ENCODE results near the gene RPL18.
"Not testable (repeated sequence)": the region's sequence is repeated elsewhere in the genome, so short reads cannot be mapped to it uniquely, and the experiment has no call there.

Gene RPL18

GRCh38 chr19:48611872-48612271 lies 7.1 kb downstream of the RPL18 start:
- DNase-seq = no peak

GRCh38 chr19:48609571-48610108 lies 9.3 kb downstream of the RPL18 start:
- DNase-seq = no peak

GRCh38 chr19:48608798-48609263 lies 10.1 kb downstream of the RPL18 start:
- peak; percentile 36 to 75 for DNase-seq

GRCh38 chr19:48607359-48607755 lies 11.6 kb downstream of the RPL18 start:
- no peak for DNase-seq

DNA sequence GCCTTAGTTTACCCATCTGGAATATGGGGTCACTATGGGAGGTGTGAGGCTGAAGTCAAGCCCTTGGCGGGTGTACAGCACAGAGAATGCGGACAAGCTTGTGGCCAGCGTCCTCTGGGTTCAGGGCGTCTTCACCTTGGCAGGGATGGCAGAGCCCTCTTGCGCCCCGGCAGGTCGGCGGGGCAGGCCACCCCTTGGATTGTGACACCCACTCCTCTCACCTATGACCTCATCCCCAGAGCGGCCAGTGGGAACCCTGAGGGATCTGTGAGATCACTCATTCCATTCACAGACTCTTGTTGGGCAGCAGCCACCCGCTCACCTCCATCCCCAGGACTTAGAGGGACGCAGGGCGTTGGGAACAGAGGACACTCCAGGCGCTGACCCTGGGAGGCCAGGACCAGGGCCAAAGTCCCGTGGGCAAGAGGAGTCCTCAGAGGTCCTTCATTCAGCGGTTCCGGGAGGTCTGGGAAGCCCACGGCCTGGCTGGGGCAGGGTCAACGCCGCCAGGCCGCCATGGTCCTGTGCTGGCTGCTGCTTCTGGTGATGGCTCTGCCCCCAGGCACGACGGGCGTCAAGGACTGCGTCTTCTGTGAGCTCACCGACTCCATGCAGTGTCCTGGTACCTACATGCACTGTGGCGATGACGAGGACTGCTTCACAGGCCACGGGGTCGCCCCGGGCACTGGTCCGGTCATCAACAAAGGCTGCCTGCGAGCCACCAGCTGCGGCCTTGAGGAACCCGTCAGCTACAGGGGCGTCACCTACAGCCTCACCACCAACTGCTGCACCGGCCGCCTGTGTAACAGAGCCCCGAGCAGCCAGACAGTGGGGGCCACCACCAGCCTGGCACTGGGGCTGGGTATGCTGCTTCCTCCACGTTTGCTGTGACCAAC lies 12.3 kb downstream of the RPL18 start, which contains the start of gene SPACA4:
Gene SPACA4 (plus strand): TSS at position 280 of the 896 bp plus-strand sequence. CDS start 237 bp downstream, at position 517.
- no peak for DNase-seq

GRCh38 chr19:48603850-48604249 lies 15.1 kb downstream of the RPL18 start:
- no peak for DNase-seq

DNA sequence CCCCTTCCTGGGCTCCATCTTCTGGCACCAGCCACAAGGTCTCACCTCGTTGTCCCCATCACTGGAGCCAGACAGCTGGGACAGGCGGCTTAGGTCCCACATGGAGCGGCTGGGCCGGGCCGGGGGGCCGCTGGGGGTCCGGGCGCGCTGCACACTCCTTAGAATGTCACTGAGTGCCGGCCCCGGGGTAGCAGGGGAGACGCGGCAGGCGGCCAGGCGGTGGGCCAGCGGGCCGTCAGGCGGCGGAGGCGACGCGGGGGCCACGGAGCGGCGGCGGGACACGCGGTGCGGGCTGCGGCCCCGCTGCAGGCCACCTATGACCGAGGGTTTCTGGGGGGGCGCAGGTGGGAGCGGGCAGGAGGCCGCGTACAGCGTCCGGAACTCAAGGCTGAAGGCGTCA lies 15.5 kb downstream of the RPL18 start:
- DNase-seq = no peak

DNA sequence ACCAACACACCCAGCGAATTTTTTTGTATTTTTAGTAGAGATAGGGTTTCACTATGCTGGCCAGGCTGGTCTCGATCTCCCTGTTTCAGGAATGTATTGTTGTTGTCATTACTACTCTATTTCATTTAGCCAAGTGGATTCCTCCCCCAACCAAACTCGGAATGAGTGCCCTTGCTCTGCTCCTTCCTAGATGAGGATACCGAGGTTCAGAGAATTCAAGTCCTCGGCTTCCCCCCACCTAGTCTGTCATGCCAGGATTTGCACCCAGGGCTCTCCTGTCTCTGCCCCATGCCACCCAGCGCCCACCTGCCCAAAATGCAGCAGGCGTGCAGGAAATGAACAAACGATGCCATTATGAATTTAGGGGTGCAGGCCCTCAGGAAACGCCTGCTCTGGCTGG lies 16.0 kb downstream of the RPL18 start:
- DNase-seq = no peak

DNA sequence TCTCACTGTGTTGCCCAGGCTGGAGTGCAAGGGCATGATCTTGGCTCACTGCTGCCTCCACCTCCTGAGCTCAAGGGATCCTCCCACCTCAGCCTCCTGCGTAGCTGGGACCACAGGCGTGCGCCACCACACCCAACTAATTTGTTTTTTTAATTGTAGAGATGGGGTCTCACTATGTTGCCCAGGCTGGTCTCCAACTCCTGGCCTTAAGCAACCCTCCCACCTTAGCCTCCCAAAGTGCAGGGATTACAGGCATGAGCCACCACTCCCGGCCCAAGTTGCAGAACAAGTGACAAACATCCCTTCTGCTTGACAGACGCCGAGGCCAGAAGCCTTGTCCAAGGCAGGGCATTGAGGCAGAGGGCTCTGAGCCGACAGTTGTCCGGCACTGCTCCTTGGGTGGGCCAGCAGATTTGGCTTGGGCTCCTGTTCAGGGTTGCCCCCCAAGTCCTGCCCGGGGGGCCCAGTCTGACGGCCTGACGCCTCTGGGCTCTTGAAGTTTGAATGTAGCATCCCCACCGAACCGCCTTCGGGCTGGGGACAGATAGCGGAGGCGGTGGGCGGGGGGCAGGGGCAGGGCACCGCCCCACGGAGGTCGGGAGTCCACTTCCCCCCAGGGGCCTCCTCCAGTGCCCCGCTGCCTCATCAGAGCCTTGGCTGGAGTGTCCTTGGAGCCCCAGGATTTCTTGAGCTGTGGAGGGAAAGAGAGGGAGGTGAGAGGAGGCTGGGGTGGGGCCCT lies 18.1 kb downstream of the RPL18 start:
- no peak for DNase-seq

DNA sequence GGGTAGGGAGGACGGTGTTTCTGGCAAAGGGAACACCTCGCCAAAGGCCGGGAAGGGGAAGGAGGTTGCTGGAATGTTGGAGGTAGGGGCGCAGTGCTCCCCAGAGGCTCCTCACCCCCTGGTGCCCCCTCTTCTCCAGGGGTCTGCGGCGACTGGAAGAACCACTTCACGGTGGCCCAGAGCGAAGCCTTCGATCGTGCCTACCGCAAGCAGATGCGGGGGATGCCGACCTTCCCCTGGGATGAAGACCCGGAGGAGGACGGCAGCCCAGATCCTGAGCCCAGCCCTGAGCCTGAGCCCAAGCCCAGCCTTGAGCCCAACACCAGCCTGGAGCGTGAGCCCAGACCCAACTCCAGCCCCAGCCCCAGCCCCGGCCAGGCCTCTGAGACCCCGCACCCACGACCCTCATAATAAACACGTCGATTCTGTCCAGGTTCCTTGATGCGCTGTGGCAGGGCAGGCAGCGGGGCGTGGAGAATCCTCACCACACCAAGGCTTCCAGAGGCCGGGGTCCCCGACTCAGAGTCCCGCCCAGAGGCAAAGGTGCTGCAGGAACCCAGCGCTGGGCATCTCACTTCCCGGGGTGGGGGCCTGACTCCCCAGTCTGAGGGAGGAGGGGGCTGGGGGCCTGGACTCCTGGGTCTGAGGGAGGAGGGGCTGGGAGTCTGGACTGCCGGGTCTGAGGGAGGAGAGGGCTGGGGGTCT lies 19.8 kb downstream of the RPL18 start:
- no peak for DNase-seq

- DNase-seq = no peak
Observed at GRCh38 chr19:48596679-48597465, 22.1 kb downstream of the RPL18 start.

DNA sequence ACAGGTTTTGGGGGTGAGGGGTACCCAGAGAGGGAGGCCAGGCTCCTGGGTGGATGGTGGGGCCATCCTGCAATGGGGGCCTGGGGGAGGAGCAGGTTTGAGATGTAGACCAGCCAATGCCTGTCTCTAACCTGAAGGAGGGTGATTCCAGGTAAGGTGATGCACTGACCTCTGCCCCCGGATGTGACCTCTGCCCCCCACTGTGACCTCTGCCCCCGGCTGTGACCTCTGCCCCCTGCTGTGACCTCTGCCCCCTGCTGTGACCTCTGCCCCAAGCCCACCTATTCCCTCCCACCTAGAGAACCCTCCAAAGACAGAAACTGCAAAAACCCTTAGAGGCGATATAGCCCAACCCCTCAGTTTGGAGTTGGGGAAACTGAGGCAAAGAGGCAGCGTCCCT lies 22.7 kb downstream of the RPL18 start:
- no peak for DNase-seq

- no peak for DNase-seq
Observed at GRCh38 chr19:48595833-48596232, 23.1 kb downstream of the RPL18 start.

DNA sequence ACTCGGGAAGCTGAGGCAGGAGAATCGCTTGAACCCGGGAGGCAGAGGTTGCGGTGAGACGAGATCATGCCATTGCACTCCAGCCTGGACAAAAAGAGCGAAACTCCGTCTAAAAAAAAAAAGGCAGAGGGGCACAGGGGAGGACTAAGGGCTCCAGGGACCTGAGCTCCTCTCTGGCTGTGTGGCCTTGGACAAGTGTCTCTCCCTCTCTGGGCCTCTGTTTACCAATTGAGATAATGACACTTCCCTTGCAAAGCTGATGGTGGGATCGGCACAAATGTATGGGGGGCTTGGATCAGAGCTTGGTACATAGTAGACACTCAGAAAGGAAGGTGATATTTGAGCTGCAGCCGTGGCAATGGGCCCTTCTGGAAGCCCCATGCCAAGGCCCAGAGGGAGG lies 23.8 kb downstream of the RPL18 start:
- DNase-seq = no peak

GRCh38 chr19:48591021-48591420 lies 28.0 kb downstream of the RPL18 start:
- no peak for DNase-seq

- peak; percentile 80 to 93 for DNase-seq
Observed at GRCh38 chr19:48588670-48589401, 30.1 kb downstream of the RPL18 start.

DNA sequence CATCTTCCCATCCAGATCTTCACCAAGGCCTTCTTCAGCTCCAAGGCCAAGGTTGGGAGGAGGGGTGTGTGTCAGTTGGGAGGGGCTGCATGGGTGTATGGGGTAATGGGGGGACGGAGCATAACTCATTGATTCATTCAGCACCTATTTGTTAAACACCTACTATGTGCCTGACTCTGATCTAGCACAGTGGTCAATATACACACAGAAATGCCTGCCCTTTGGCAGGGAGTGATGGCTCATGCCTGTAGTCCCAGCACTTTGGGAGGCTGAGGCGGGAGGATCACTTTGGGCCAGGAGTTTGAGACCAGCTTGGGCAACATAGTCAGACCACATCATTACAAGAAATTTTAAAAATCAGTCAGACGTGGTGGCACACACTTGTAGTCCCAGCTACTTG lies 31.6 kb downstream of the RPL18 start:
- DNase-seq = no peak

DNA sequence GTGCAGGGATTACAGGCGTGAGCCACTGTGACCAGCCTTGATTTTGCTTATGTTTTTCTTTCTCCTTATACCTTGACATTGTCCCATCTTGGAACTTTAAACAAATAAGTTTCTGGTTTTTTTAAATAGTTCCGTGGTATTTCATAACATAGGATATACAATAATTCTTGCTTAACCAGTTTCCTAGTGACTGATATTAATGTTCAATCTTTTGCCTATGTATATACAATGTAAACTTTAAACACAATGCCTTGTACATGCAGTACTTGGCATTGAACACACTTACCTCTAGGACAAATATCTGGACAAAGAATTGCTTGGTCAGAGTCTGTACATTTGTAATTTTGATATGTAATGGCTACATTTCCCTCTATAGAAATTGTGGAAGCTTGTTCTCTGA lies 36.8 kb downstream of the RPL18 start:
- no peak for DNase-seq

DNA sequence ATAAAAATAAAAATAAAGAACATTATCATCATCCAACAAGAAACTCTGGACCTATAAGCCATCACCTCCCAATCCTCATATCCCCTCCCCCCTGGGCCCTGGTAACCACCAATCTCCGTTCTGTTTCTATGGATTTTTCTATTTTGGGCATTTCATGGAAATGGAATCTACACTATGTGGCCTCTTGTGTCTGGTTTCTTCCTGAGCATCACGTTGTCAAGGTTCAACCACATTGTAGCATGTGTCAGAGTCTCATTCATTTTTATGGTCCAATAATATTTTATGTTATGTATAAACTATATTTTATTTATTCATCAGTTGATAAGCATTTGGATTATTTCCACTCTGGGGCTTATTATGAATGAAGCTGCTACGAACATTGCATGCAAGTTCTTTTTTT lies 40.1 kb downstream of the RPL18 start:
- DNase-seq = no peak

DNA sequence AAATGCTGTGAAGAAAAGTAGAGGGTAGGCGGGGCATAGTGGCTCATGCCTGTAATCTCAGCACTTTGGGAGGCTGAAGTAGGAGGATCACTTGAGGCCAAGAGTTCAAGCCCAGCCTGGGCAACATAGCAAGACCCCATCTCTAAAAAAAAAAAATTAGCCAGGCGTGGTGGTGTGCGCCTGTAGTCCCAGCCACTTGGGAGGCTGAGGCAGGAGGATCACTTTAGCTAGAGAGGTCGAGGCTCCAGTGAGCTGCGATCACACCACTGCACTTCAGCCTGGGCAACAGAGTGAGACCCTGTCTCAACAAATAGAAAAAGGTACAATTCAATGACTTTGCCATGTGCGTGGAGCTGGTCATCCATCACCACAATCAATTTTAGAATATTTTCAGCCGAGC lies 41.1 kb downstream of the RPL18 start:
- not testable (repeated sequence) for DNase-seq

- no peak for DNase-seq
Observed at GRCh38 chr19:48575931-48576622, 42.9 kb downstream of the RPL18 start.

All from NCI-H446 (cell line).